Adrenal gland (tissue), 5 donors: ENCODE measurements around the gene FHIT.

ENCODE experiments used
- CTCF ChIP-seq, 6 experiments: fragments of 450-650 bp in 4 of 6; fragments of 200-600 bp in 2 of 6; sonication (generic) in 1 of 6; IDR thresholded peaks; 1 replicate in 5 of 6; 2 replicates in 1 of 6; pipeline versions ENCODE4 v1.5.1 to v1.8.0; 2016 to 2021; ENCODE audit warnings: antibody characterized with exemption in 6 of 6, mild to moderate bottlenecking in 2 of 6, moderate library complexity in 1 of 6
- POLR2A ChIP-seq, 2 donors: fragments of 450-650 bp; IDR thresholded peaks; one replicate each; pipeline ENCODE4 v1.6.1; 2017; ENCODE audit warnings: antibody characterized with exemption in 2 of 2, mild to moderate bottlenecking in 2 of 2, moderate library complexity in 1 of 2
- donor health status: DM: no; HTN: no; CAD: no.

GRCh38 chr3:60703956-60704736 is 547.1 kb downstream of the FHIT start:
- TF ChIP-seq CTCF (IDR thresholded peaks at IDR 0.05) (no peak), POLR2A (IDR thresholded peaks at IDR 0.05) (no peak)
